LNCaP clone FGC (cell line): ENCODE data around the gene CFAP61.

Source experiments
- DNase-seq: peaks from one replicate; pipeline ENCODE4 v3.0.0-alpha.2; 2011; ENCODE audit warnings: low read depth
- H3K4me3 ChIP-seq: 2 replicates; pipeline ENCODE4 v1.5.1; 2011; ENCODE audit warnings: mild to moderate bottlenecking, low read depth, low read length, control low read depth
- TF ChIP-seq, protein P1 (sequence below): IDR thresholded peaks from 2 replicates; pipeline ENCODE4 v1.5.1; 2012; ENCODE audit warnings: mild to moderate bottlenecking; ENCODE audit not compliant: control insufficient read depth, insufficient read depth; ENCODE audit errors: extremely low read depth

The CFAP61 gene

DNA sequence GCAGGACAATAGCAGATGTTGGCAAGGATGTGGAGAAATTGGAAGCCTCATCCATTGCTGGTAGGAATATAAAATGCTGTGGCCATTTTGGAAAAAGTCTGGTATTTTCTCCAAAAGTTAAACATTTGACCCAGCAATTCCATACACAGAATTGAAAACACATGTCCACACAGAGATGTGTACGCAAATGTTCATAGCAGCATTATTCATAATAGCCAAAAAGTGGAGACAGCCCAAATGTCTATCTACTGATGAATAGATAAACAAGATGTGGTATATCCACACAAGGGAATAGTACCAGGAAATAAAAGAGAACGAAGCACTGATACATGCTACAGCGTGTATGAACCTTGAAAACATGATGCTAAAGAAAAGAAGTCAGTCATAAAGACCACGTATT, 40.5 kb downstream of the CFAP61 start:
- TF ChIP-seq, protein P1, sequence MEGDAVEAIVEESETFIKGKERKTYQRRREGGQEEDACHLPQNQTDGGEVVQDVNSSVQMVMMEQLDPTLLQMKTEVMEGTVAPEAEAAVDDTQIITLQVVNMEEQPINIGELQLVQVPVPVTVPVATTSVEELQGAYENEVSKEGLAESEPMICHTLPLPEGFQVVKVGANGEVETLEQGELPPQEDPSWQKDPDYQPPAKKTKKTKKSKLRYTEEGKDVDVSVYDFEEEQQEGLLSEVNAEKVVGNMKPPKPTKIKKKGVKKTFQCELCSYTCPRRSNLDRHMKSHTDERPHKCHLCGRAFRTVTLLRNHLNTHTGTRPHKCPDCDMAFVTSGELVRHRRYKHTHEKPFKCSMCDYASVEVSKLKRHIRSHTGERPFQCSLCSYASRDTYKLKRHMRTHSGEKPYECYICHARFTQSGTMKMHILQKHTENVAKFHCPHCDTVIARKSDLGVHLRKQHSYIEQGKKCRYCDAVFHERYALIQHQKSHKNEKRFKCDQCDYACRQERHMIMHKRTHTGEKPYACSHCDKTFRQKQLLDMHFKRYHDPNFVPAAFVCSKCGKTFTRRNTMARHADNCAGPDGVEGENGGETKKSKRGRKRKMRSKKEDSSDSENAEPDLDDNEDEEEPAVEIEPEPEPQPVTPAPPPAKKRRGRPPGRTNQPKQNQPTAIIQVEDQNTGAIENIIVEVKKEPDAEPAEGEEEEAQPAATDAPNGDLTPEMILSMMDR, result no peak
- no peak for DNase-seq
- no peak overlapping the region for H3K4me3 ChIP-seq

- DNase-seq, result no peak
- H3K4me3 ChIP-seq, result no peak overlapping the region
- TF ChIP-seq, protein P1, result no peak
Measured at GRCh38 chr20:20094410-20094809, 42.1 kb downstream of the CFAP61 start.

- no peak overlapping the region for H3K4me3 ChIP-seq
- TF ChIP-seq, protein P1, result no peak
Measured at GRCh38 chr20:20095114-20095872, 43.0 kb downstream of the CFAP61 start.

GRCh38 chr20:20096421-20096820, 44.1 kb downstream of the CFAP61 start:
- DNase-seq, result no peak
- no peak overlapping the region for H3K4me3 ChIP-seq
- TF ChIP-seq, protein P1, result no peak

More at GRCh38 chr20:20095114-20095872, 43.0 kb downstream of the CFAP61 start:
- DNase-seq, result no peak

DNA sequence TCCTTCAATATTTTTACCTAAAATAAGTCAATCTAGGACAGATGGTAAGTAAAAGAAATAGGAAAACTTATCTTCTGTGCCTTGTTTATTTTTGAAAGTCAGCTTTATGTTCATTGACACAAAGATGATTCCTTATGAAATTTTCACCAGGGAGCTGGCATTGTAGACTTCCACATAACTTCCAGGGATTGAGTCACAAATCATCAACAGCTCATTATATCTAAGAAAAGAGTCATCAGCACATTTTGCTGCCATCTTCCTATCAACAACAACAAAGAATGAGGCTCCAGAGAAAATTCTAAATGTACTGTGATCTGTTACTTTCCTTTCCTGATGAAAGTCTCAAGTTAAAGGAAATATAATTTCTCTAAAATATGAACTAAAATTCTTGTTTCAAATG, 48.5 kb downstream of the CFAP61 start:
- no peak for DNase-seq
- H3K4me3 ChIP-seq, result no peak overlapping the region
- TF ChIP-seq, protein P1, result no peak

- DNase-seq, result no peak
- H3K4me3 ChIP-seq, result no peak overlapping the region
- TF ChIP-seq, protein P1, result no peak
Measured at GRCh38 chr20:20102163-20102562, 49.8 kb downstream of the CFAP61 start.
